Left forelimb (tissue), 1 donor: ENCODE data around the gene HTR3E.
"Not testable (repeated sequence)": the region's sequence is repeated elsewhere in the genome, so short reads cannot be mapped to it uniquely, and the experiment has no call there.

Source experiments
- DNase-seq: peaks from one replicate; pipeline ENCODE4 v3.0.0-alpha.2; 2018; ENCODE audit warnings: low spot score

Gene HTR3E

GRCh38 chr3:184116017-184116416, 19.2 kb downstream of the HTR3E start:
- DNase-seq: no peak

- DNase-seq: no peak
These were observed 20.8 kb downstream of the HTR3E start for GRCh38 chr3:184117636-184118035.

- not testable (repeated sequence) for DNase-seq
These were observed 24.2 kb downstream of the HTR3E start for GRCh38 chr3:184121031-184121430.

- no peak for DNase-seq
These were observed 29.1 kb downstream of the HTR3E start for GRCh38 chr3:184126006-184126405.

GRCh38 chr3:184129012-184129411, 32.1 kb downstream of the HTR3E start:
- DNase-seq: no peak

GRCh38 chr3:184132945-184133344, 36.1 kb downstream of the HTR3E start:
- no peak for DNase-seq

- DNase-seq: peak; percentile 87
These were observed 37.2 kb downstream of the HTR3E start for GRCh38 chr3:184133840-184134745.

- no peak for DNase-seq
These were observed 37.9 kb downstream of the HTR3E start for GRCh38 chr3:184134746-184135148.

- peak; percentile 94 for DNase-seq
These were observed 38.5 kb downstream of the HTR3E start, which contains the start of gene EIF2B5 for GRCh38 chr3:184135149-184135910. EIF2B5 (plus strand) TSS chr3:184135358; CDS start chr3:184135386, 28 bp downstream.

GRCh38 chr3:184135911-184136260, 39.0 kb downstream of the HTR3E start:
- no peak for DNase-seq

- DNase-seq: no peak
These were observed 43.6 kb downstream of the HTR3E start for GRCh38 chr3:184140436-184140835.

GRCh38 chr3:184142199-184142598, 45.3 kb downstream of the HTR3E start:
- no peak for DNase-seq

- DNase-seq: no peak
These were observed 46.5 kb downstream of the HTR3E start for GRCh38 chr3:184143327-184143726.

GRCh38 chr3:184144505-184144904, 47.6 kb downstream of the HTR3E start:
- no peak for DNase-seq

- DNase-seq: peak; percentile 68
These were observed 48.3 kb downstream of the HTR3E start for GRCh38 chr3:184145111-184145524.

- DNase-seq: no peak
These were observed 48.9 kb downstream of the HTR3E start for GRCh38 chr3:184145751-184146270.

GRCh38 chr3:184148076-184148475, 51.2 kb downstream of the HTR3E start:
- no peak for DNase-seq

GRCh38 chr3:184149123-184149522, 52.3 kb downstream of the HTR3E start:
- no peak for DNase-seq

- not testable (repeated sequence) for DNase-seq
These were observed 52.9 kb downstream of the HTR3E start for GRCh38 chr3:184149770-184150169.

- DNase-seq: peak; percentile 81
These were observed 58.2 kb downstream of the HTR3E start, which contains the start of gene DVL3 for GRCh38 chr3:184154885-184155643. DVL3 (plus strand) TSS chr3:184155377; CDS start chr3:184155636, 259 bp downstream.

GRCh38 chr3:184155644-184156521, 59.0 kb downstream of the HTR3E start:
- no peak for DNase-seq
